Muscle of back (tissue), 11 donors: Measurements from ENCODE around the gene NLRC3. TPM values are rescaled to one million over a fixed set of nuclear protein-coding genes. Genes with fewer than 3 reads are reported as not detected.
"Not testable (repeated sequence)": the region's sequence is repeated elsewhere in the genome, so short reads cannot be mapped to it uniquely, and the experiment has no call there.

ENCODE experiments used
- DNase-seq, 3 donors: peaks; one replicate each; pipeline versions ENCODE4 v3.0.0 to v3.0.0-alpha.2; 2013
- polyA plus RNA-seq, 10 donors: library from polyadenylated mRNA; unstranded; fragments of 120-200 nt; gene quantifications; one replicate each; pipeline ENCODE4 v1.2.1, GENCODE V29; 2013; ENCODE audit not compliant: insufficient read length in 10 of 10

The NLRC3 gene
- polyA plus RNA-seq, 10 donors, result 0.60 to 2.9 (median 1.3) TPM

GRCh38 chr16:3513892-3514583 is 63.2 kb downstream of the NLRC3 start:
- no peak for DNase-seq

- DNase-seq, result no peak
Observed at GRCh38 chr16:3511286-3512180, 65.7 kb downstream of the NLRC3 start.

GRCh38 chr16:3510416-3510815 is 66.8 kb downstream of the NLRC3 start:
- DNase-seq, result no peak

GRCh38 chr16:3509470-3509928 is 67.7 kb downstream of the NLRC3 start:
- DNase-seq, result no peak

GRCh38 chr16:3508736-3509135 is 68.5 kb downstream of the NLRC3 start:
- DNase-seq, result no peak

GRCh38 chr16:3503523-3503922 is 73.7 kb downstream of the NLRC3 start:
- DNase-seq, result no peak

- DNase-seq, result no peak
Observed at GRCh38 chr16:3501783-3502400, 75.3 kb downstream of the NLRC3 start.

GRCh38 chr16:3501412-3501761 is 75.8 kb downstream of the NLRC3 start:
- DNase-seq, result not testable (repeated sequence)

GRCh38 chr16:3498988-3499387 is 78.2 kb downstream of the NLRC3 start:
- DNase-seq, result no peak

- no peak for DNase-seq
Observed at GRCh38 chr16:3497771-3498170, 79.4 kb downstream of the NLRC3 start.

- no peak for DNase-seq
Observed at GRCh38 chr16:3496386-3496785, 80.8 kb downstream of the NLRC3 start.

- DNase-seq, result no peak
Observed at GRCh38 chr16:3495176-3495575, 82.0 kb downstream of the NLRC3 start, which contains the start of gene C16orf90. C16orf90 (minus strand) TSS chr16:3495489; CDS start chr16:3495421, 68 bp downstream.

GRCh38 chr16:3494386-3494973 is 82.7 kb downstream of the NLRC3 start:
- DNase-seq, result no peak

GRCh38 chr16:3492356-3492755 is 84.8 kb downstream of the NLRC3 start:
- DNase-seq, result no peak

GRCh38 chr16:3490911-3491629 is 86.1 kb downstream of the NLRC3 start:
- DNase-seq, result no peak

Other genes with a start within 250 kb of the NLRC3 start
- gene OR2C1, start 221.5 kb downstream of the NLRC3 start, polyA plus RNA-seq, result under 1 TPM in 8 of 10 donors, not detected in 2; 0.20 to 0.50 (median 0.24) TPM
- 10 to 100 TPM in 6 of 10 donors, 1 to 10 TPM in 4; 4.6 to 13.8 (median 10.9) TPM for gene ZSCAN32, start 176.4 kb downstream of the NLRC3 start, polyA plus RNA-seq
- gene ZNF174, start 176.2 kb downstream of the NLRC3 start, polyA plus RNA-seq, result 1 to 10 TPM; 6.8 to 9.6 (median 8.5) TPM
- 1 to 10 TPM; 1.4 to 2.7 (median 2.3) TPM for gene ZNF597, start 133.9 kb downstream of the NLRC3 start, polyA plus RNA-seq
- 10 to 100 TPM; 27.3 to 36.3 (median 31.1) TPM for gene NAA60, start 133.7 kb downstream of the NLRC3 start, polyA plus RNA-seq
- gene C16orf90, start 81.9 kb downstream of the NLRC3 start, polyA plus RNA-seq, result not detected
- 10 to 100 TPM; 14.8 to 30.1 (median 19.5) TPM for gene CLUAP1, start 76.4 kb downstream of the NLRC3 start, polyA plus RNA-seq
- 1 to 10 TPM; 3.6 to 6.8 (median 4.7) TPM for gene SLX4, start 34.2 kb upstream of the NLRC3 start, polyA plus RNA-seq
- 10 to 100 TPM; 12.2 to 21.3 (median 15.9) TPM for gene DNASE1, start 77.3 kb upstream of the NLRC3 start, polyA plus RNA-seq
- gene TRAP1, start 140.1 kb upstream of the NLRC3 start, polyA plus RNA-seq, result 100 to 1,000 TPM in 4 of 10 donors, 10 to 100 TPM in 6; 75.4 to 115 (median 96.5) TPM